GM03348 (cell line): ENCODE measurements around the gene UBE2QL1.
"Not testable (repeated sequence)": the region's sequence is repeated elsewhere in the genome, so short reads cannot be mapped to it uniquely, and the experiment has no call there.

Source experiments
- DNase-seq: peaks from one replicate; pipeline ENCODE4 v3.0.0; 2012; ENCODE audit warnings: low spot score

The UBE2QL1 gene

DNA sequence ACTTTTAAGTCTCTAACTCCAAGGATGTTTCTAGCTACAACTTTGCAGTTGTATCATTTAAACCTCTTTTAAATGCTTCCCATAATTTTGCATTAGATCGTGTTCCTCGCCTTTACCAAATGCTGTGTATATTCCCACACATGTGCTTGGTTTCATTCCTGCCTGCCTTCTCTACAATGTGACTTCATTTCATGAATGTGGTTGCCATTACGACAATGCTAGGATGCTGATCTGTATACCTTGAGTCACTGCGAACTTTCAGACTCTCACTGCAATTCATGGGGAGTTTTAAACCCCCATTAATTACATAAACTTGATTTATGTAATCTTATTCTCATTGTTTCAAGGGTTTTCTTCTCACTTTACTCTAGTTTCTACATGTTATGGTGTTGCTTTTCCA lies 50.3 kb downstream of the UBE2QL1 start:
- no peak for DNase-seq

GRCh38 chr5:6501701-6502100 lies 53.0 kb downstream of the UBE2QL1 start:
- no peak for DNase-seq

- no peak for DNase-seq
Measured at GRCh38 chr5:6502421-6502820, 53.8 kb downstream of the UBE2QL1 start.

GRCh38 chr5:6503342-6503741 lies 54.7 kb downstream of the UBE2QL1 start:
- no peak for DNase-seq

GRCh38 chr5:6504677-6505415 lies 56.2 kb downstream of the UBE2QL1 start:
- no peak for DNase-seq

- no peak for DNase-seq
Measured at GRCh38 chr5:6505416-6505755, 56.7 kb downstream of the UBE2QL1 start.

DNA sequence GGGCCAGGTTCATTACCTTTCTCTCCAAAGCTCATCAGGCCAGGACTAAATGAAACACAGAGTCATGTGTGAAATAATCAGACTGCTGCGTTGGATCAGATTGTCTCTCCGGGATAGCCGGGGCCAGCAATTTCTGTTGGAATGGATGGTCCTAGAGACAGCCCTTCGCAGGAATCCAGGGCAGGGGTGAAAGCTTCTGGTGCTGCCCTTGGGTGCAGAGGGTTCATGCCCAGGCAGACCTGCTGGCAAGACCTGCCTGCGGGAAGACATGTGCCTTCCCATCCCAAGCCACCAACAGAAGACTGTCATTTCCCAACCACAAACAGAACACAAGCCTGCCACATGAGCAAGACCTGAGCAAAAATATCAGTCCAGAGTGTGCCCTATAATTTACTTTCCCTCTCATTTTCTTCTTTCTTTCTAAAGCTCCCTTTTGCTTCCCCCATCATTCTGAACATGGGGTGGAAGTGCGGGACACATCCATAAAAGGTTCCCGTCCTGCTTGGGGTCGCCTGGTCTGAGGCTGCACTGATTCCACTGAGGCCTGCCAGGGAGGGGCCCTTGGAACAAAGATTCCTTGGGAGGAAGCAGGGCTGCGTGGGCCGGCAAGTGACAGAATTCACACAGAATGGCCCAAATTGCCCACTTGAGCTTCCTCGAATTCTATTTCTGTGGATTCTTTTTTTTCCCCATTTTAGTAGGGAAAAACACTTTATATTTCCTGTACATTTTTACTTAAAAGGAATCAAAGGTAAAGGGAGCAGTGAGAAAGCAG lies 57.3 kb downstream of the UBE2QL1 start:
- no peak for DNase-seq

- DNase-seq: no peak
Measured at GRCh38 chr5:6506611-6507010, 58.0 kb downstream of the UBE2QL1 start.

DNA sequence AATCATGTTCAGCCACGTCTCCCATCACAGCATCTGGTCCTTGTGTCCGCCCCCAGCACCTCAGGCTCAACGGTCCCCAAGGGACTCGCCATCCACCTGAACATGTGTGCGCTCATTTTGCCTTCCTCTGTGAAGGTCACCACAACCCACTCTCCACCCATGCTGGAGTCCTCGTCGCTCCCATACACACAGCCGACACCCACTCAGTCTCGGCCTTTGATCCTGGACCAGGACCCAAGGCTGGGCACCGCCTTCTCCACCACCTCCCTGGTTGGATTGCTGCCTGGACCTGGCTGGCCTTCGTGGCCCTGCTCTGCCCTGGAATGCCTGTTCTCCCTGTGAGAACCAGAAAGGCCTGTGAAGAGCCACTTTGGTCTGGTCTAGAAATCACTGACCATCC lies 60.3 kb downstream of the UBE2QL1 start:
- no peak for DNase-seq

GRCh38 chr5:6510132-6510531 lies 61.5 kb downstream of the UBE2QL1 start:
- no peak for DNase-seq

DNA sequence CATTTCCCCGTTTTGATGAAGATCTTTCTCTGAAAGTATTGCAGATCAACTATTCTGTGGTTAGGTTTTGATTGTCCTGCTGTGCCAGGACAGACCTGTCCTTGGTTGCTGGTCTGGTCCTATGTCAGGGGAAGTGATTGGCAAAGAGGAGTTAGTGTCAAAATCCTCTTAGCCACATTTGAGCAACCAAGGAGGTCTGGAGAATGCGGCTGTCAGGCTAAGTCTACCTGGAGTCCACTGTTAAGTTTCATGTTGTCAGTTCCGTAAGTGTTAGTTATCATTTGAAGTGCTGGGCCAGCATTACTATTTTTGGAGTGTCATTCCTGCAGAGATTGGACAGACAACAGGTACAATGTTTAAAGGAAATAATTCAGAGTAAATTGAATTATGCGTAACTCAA lies 62.3 kb downstream of the UBE2QL1 start:
- DNase-seq: no peak

GRCh38 chr5:6515812-6516211 lies 67.2 kb downstream of the UBE2QL1 start:
- DNase-seq: not testable (repeated sequence)

DNA sequence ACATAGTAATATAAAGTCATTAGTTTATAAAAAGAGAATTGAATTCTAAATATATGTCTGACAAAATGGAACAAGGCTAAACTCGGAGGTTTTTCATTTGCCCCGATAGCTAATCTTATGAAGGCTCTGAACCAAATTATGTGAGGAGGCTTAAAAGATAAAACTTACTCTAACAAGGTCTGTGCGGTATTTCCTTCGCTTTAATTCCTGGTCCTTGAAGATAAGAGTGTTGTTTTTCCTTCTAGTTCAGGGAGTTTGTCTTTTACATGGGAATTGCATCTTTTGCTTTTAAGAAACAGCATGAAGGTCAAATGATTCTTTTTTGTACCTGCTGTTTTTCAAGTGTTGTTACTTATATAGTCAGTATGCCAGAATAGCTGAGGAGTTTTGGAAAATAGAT lies 68.2 kb downstream of the UBE2QL1 start:
- no peak for DNase-seq

GRCh38 chr5:6517510-6517909 lies 68.9 kb downstream of the UBE2QL1 start:
- no peak for DNase-seq

- DNase-seq: no peak
Measured at GRCh38 chr5:6518298-6519057, 69.8 kb downstream of the UBE2QL1 start.

DNA sequence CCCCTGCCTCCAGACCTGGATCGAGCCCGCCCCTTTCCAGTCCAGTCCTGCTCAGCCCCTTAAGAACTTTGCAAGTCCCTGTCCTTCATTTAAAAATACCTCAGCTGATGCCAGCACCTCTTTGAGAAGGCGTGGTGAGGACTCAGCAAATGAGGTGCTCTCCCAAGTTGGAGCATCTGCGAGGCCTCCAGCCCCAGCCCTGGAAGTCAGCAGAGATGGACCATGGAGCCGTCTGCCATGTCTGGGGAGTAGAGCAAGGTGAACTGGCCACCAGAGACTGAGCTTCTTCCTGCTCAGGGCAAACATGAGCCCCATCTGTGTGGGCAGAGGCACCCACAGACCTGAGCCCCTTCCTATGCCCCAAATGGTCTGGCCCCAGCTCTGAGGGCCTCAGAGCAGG lies 71.5 kb downstream of the UBE2QL1 start:
- no peak for DNase-seq

- DNase-seq: no peak
Measured at GRCh38 chr5:6522331-6522730, 73.7 kb downstream of the UBE2QL1 start.

DNA sequence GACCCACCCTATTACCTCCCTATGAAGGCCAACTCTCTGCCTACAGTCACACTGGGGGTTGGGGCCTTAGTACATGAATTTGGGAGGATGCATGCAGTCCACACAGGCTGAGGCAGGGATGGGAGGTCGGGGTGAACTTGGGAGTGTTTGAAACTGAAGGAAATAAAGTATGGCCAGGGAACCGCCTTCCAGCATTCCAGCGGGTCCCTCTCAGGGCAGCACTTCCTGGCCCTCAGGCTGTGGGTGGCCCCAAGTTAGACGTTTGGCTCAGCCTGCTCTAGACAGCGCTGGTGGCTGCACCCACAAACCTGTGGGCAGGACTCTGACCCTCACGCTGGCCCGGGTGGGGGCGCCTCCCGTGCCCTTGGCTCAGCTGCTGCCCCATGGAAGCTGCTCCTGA lies 74.3 kb downstream of the UBE2QL1 start:
- DNase-seq: no peak

DNA sequence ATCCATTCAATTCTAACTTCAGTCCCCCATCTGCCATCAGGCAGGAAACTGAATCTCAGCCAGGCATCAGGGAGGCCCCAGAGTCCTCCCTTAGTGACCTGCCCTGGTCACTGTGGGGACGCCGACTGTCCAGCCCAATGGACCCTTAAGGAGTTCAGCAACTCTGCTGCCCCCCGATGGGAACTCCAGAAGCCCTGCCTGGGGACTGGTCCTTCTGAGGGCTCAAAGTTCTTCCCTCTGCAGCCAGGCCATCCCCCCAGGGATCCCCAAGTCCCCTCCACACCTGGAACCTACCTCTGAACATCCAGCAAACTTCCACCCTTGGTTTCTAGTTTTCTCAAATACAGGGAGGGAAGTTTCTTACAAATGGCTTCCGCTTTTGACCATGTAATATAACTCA lies 76.8 kb downstream of the UBE2QL1 start:
- no peak for DNase-seq

DNA sequence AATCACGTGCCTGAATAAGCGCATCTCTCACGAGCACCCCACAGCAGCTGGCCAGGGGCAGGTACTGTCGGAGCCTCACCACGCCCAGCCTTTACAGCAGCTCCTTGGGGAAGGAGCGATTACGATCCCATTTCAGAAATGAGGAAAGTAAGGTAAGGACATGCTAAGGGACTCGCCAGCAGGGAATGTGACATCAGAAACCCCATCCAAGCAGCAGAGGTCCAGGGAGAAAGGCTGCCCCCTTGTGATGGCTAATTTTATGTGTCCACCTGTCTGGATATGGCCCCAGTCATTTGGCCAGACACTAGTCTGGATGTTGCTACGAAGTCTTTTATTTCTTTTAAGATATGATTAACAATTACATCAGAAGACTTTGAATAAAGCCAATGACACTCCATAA lies 77.3 kb downstream of the UBE2QL1 start:
- no peak for DNase-seq

- no peak for DNase-seq
Measured at GRCh38 chr5:6527749-6528455, 79.2 kb downstream of the UBE2QL1 start.

DNA sequence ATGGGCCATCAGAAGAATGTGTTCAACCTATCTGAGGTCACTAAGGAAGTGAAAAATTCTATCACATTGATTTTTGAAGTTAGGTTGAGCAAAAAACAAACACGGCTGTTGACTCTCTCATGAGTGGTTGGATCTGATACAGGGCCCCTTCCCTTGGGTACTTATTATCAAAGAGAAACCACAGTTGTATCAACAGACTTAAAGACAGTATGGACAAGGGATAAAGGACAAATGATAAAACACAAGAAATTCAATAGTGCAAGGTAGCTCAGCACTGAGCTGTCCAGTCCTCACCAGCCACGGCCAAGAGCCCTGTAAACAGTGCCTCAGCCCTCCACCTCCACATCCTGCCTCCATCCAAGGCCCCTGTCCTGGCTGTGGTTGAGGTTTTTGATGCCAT lies 86.9 kb downstream of the UBE2QL1 start:
- DNase-seq: no peak
